Measurements from ENCODE around the gene ZNF619. TPM values are rescaled to one million over a fixed set of nuclear protein-coding genes. Genes with fewer than 3 reads are reported as not detected.

ZNF619 gene
- total RNA-seq, 1 donor = 6.5 TPM

DNA sequence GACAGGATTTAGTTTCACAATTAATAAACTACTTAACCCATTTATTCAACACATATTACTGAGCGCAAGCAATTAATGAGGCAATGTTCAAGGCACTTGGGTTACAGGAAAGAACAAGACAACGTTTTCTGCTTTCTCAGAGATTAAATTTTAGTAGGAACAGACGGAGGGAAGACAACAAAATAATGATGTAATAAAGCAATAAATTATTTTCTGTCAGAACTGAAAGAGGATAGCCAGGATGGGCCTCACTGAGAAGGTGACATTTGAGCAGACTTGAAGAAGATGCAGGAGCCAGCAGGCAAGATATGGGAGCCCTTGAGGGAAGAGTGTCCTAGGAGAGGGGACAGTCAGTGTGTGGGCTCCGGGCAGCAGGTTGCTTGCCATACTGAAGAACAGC is 31.0 kb upstream of the ZNF619 start:
- H2AFZ ChIP-seq (ENCODE audit: low read length) = no peak overlapping the region
- no peaks in the 10 kb centered on the region for H3K36me3 ChIP-seq (ENCODE audit: insufficient read depth, low read length)
- no peaks in the 10 kb centered on the region for H4K20me1 ChIP-seq (ENCODE audit: insufficient read depth, low read length)
- no peak overlapping the region for H3K4me2 ChIP-seq (ENCODE audit: insufficient read depth, low read length)
- H3K27ac ChIP-seq (ENCODE audit: low read depth, low read length) = no peak overlapping the region
- DNase-seq (ENCODE audit: insufficient read length, low spot score, missing footprints) = no peak
- no peaks in the 10 kb centered on the region for H3K4me1 ChIP-seq (ENCODE audit: insufficient read depth, low read length)
- TF ChIP-seq, protein P1, sequence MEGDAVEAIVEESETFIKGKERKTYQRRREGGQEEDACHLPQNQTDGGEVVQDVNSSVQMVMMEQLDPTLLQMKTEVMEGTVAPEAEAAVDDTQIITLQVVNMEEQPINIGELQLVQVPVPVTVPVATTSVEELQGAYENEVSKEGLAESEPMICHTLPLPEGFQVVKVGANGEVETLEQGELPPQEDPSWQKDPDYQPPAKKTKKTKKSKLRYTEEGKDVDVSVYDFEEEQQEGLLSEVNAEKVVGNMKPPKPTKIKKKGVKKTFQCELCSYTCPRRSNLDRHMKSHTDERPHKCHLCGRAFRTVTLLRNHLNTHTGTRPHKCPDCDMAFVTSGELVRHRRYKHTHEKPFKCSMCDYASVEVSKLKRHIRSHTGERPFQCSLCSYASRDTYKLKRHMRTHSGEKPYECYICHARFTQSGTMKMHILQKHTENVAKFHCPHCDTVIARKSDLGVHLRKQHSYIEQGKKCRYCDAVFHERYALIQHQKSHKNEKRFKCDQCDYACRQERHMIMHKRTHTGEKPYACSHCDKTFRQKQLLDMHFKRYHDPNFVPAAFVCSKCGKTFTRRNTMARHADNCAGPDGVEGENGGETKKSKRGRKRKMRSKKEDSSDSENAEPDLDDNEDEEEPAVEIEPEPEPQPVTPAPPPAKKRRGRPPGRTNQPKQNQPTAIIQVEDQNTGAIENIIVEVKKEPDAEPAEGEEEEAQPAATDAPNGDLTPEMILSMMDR (IDR thresholded peaks at IDR 0.05; ENCODE audit: extremely low read depth, low read depth, low read length) = no peak
- H3K79me2 ChIP-seq (ENCODE audit: insufficient read depth, low read length) = no peaks in the 10 kb centered on the region
- H3K27me3 ChIP-seq (ENCODE audit: insufficient read depth, low read length) = no peaks in the 10 kb centered on the region
- H3K4me3 ChIP-seq (ENCODE audit: insufficient read depth, low read length) = no peak overlapping the region
- no peaks in the 10 kb centered on the region for H3K9me3 ChIP-seq (ENCODE audit: low read depth, low read length)

DNA sequence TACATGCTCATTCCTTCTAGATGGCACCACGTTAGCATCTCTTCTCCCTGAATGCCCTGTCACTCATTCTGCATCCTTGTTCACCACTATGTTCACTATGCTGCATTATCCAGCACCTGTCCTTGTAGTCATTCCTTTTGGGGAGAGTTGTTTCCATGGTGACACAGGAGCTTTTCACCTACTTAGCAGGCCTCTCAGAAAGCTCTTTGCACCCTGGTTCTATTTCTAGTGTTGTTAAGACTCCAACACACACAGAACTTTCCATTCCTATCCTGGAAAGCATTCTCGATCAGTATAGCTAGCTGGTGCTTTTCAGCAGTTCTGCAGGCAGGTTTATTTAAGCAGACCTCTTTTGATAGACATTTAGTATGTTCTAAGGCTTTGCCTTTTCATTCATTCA is 26.5 kb upstream of the ZNF619 start:
- no peak overlapping the region for H3K27ac ChIP-seq (ENCODE audit: low read depth, low read length)

DNA sequence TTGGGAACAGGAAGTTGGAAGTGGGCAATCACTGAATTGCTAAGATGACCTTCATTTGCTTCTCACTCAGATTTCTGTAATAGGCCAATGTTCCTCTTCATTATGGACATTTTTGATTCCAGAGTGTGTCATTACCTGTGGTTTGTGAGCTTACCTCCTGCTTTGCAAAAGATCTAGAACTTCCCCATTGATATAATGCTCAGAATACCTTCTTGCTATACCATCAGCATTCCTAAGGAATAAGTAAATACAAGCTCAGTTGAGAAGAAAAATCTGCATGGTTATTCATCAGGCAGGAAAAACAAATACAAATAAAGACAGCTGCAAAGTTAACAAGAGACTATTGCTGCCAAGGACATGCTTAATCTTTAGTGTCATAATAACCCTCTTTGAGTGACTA is 25.4 kb upstream of the ZNF619 start:
- H3K79me2 ChIP-seq (ENCODE audit: insufficient read depth, low read length) = no peaks in the 10 kb centered on the region
- no peak for DNase-seq (ENCODE audit: insufficient read length, low spot score, missing footprints)

More for the DNA sequence above, 26.5 kb upstream of the ZNF619 start:
- Histone ChIP-seq H3K27me3 (ENCODE audit: insufficient read depth, low read length) (no peaks in the 10 kb centered on the region), H3K79me2 (ENCODE audit: insufficient read depth, low read length) (no peaks in the 10 kb centered on the region), H3K4me2 (ENCODE audit: insufficient read depth, low read length) (no peak overlapping the region), H3K4me3 (ENCODE audit: insufficient read depth, low read length) (no peak overlapping the region), H3K36me3 (ENCODE audit: insufficient read depth, low read length) (no peaks in the 10 kb centered on the region), H3K9me3 (ENCODE audit: low read depth, low read length) (no peaks in the 10 kb centered on the region), H2AFZ (ENCODE audit: low read length) (no peak overlapping the region), H3K4me1 (ENCODE audit: insufficient read depth, low read length) (peaks cover 11% of the 10 kb centered on the region), H4K20me1 (ENCODE audit: insufficient read depth, low read length) (no peaks in the 10 kb centered on the region)
- no peak for DNase-seq (ENCODE audit: insufficient read length, low spot score, missing footprints)
- TF ChIP-seq, protein P1 (IDR thresholded peaks at IDR 0.05; ENCODE audit: extremely low read depth, low read depth, low read length) = no peak

DNA sequence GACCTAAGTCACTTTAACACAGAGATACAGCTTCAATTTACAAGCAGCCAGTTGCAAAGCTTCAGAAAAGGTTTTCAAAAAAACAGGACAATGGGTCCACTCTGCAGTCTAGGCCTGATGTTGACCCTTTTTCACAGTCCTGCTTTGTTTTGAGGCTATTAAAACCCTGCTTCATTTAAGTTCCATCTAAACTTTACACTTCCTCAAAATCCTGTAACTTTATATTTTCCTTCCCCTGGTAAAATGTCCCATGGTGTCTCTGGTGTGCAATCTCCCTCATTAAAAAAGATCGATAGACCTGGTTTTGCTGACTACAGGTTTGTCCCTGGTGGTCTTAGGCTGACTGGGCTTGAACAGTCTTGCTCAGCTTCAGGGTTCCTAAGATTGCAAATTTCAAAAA is 24.9 kb upstream of the ZNF619 start:
- no peaks in the 10 kb centered on the region for H3K79me2 ChIP-seq (ENCODE audit: insufficient read depth, low read length)
- no peaks in the 10 kb centered on the region for H3K9me3 ChIP-seq (ENCODE audit: low read depth, low read length)
- no peak overlapping the region for H3K27ac ChIP-seq (ENCODE audit: low read depth, low read length)
- peak overlapping the region; percentile 98 for H2AFZ ChIP-seq (ENCODE audit: low read length)
- DNase-seq (ENCODE audit: insufficient read length, low spot score, missing footprints) = no peak
- H3K27me3 ChIP-seq (ENCODE audit: insufficient read depth, low read length) = no peaks in the 10 kb centered on the region
- peaks cover 11% of the 10 kb centered on the region for H3K4me1 ChIP-seq (ENCODE audit: insufficient read depth, low read length)
- peak overlapping the region; percentile 97 for H3K4me2 ChIP-seq (ENCODE audit: insufficient read depth, low read length)
- no peaks in the 10 kb centered on the region for H4K20me1 ChIP-seq (ENCODE audit: insufficient read depth, low read length)
- H3K36me3 ChIP-seq (ENCODE audit: insufficient read depth, low read length) = no peaks in the 10 kb centered on the region
- TF ChIP-seq, protein P1 (IDR thresholded peaks at IDR 0.05; ENCODE audit: extremely low read depth, low read depth, low read length) = no peak
- peak overlapping the region; percentile 83 for H3K4me3 ChIP-seq (ENCODE audit: insufficient read depth, low read length)

More for the DNA sequence above, 25.4 kb upstream of the ZNF619 start:
- H3K36me3 ChIP-seq (ENCODE audit: insufficient read depth, low read length) = no peaks in the 10 kb centered on the region
- no peaks in the 10 kb centered on the region for H3K27me3 ChIP-seq (ENCODE audit: insufficient read depth, low read length)
- TF ChIP-seq, protein P1 (IDR thresholded peaks at IDR 0.05; ENCODE audit: extremely low read depth, low read depth, low read length) = no peak
- peaks cover 11% of the 10 kb centered on the region for H3K4me1 ChIP-seq (ENCODE audit: insufficient read depth, low read length)
- H4K20me1 ChIP-seq (ENCODE audit: insufficient read depth, low read length) = no peaks in the 10 kb centered on the region
- no peak overlapping the region for H3K4me2 ChIP-seq (ENCODE audit: insufficient read depth, low read length)
- no peaks in the 10 kb centered on the region for H3K9me3 ChIP-seq (ENCODE audit: low read depth, low read length)
- H2AFZ ChIP-seq (ENCODE audit: low read length) = no peak overlapping the region
- no peak overlapping the region for H3K27ac ChIP-seq (ENCODE audit: low read depth, low read length)
- no peak overlapping the region for H3K4me3 ChIP-seq (ENCODE audit: insufficient read depth, low read length)

All from osteoblast (primary cell).